Skeletal muscle cell (primary cell): ENCODE results near the gene PLEKHG5.

Experiments
- DNase-seq: peaks from one replicate; pipeline ENCODE4 v3.0.0-alpha.2; 2010; ENCODE audit warnings: low read depth
- H3K4me3 ChIP-seq: 2 replicates; pipeline ENCODE4 v1.5.1; 2011; ENCODE audit warnings: low read depth, mild to moderate bottlenecking, control low read depth, low read length, moderate library complexity

PLEKHG5 gene

DNA sequence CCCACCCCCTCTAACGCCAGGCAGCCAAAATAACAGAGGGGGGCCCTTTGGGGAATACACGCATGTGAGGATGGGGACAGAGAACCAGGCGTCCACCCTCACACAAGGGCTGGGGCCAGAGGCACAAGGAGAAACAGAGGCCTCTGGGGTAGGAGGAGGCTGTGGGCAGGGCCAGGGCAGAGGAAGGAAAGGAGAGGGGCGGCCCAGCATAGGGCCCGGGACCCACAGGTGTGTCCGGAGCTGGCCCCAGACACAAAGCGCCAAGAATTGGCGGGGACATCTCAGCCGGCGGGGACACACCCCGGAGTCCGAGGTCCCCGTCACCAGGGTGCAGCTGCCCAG is 6.7 kb downstream of the PLEKHG5 start:
- no peak for DNase-seq
- peak overlapping the region; percentile 67 for H3K4me3 ChIP-seq

DNA sequence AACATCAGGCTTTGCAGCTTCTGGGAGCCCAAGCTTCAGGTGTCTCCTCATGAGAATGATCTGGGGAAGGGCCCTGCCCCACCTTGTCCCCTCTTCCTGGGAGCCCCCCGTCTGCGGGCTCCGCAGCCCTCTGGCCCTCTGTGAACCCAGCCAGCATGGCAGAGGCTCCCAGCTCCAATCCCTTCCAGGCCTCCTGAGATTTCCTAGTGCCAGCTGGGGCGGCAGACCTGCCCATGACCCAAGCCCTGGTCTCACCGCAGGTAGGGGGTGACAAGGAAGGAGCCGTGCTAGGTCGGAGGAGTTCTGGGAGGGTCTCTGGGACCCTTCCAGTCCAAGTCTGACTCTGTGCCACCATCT is 7.7 kb downstream of the PLEKHG5 start:
- H3K4me3 ChIP-seq, result no peak overlapping the region
- no peak for DNase-seq

DNA sequence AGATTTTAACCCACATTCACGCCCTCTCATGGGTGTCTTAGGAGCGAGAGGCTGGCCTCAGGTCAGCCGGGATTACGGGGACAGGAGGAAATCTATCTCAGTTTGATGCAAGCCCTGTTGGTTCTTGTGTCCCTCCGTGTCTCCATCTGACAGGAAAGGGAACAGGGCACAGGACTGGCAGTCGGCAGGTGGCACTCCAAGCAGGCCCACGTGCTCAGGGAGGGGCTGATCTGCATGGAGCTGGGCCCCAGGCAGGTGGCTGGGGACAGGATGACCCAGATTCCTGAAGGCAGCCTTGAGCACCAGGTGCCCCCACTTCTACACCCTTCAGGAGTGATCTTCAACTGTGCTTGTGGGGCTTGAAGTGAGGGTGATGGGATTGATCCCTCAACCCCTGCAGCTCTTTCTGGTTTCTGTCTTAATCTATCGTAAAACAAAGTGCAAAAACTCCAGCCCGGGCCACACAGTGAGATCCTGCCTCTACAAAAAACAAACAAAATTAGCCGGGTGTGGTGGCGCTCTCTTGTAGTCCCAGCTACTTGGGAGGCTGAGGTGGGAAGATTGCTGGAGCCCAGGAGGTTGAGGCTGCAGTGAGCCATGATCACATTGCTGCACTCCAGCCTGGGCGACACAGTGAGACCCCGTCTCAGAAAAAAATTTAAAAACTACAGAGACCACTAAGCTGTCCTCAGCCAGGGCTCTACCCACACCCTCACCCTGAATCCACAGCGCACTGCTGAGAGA is 8.3 kb downstream of the PLEKHG5 start:
- no peak overlapping the region for H3K4me3 ChIP-seq
- no peak for DNase-seq

DNA sequence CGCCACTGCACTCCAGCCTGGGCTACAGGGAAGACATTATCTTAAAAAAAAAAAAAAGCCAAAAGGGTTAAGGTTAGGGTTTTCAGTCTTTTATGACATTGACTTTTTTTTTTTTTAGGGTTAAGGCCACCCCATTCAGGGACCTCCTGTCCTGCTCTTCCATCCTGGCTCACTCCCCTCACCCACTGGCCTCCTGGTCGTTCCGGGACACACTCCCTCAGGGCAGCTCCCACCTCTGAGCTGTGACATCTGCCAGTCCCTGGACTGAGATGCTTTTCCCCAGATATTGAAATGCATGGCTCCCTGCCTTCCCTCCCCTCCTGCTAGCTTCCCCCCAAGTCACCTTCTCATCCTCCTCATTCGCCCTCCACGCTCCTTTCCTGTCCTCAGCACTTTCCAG is 9.6 kb downstream of the PLEKHG5 start:
- DNase-seq, result no peak
- H3K4me3 ChIP-seq, result no peak overlapping the region

DNA sequence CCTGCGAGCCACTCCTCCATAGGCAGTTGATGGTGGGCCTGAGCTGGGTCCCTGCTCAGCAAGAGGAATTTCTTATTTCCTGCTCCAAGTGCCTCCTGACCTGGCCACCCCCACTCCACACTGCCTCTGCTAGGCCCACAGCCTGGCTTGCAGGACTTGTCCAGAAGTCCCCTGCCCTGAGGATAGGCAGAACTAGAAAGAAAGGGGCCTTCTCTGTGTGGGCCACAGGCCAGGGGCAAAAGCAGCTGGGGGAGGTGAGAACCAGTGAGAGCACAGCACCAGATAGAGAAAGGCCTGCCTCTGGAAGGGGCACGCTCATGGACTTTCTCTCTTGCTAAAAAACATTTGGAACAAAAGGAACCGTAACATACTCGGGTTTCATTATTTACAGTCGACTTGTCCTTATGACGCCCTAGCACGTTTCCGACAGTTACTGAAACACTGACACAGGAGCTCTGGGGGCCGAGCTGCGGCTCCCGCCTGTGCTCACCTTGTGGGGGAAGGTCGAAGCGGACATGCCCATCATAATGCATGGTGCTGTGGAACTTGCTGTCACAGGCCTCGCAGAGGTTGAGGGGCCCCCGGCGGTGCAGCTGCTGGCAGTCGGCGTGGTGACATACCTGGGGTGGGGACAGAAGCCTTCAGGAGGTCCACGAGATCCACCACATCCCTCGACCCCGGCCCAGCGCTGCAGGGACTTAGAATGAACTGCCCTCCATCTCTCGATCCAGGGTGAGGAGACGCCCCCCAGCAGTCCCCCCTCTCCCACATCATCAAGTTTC is 14.2 kb downstream of the PLEKHG5 start:
- no peak overlapping the region for H3K4me3 ChIP-seq
- DNase-seq, result no peak

DNA sequence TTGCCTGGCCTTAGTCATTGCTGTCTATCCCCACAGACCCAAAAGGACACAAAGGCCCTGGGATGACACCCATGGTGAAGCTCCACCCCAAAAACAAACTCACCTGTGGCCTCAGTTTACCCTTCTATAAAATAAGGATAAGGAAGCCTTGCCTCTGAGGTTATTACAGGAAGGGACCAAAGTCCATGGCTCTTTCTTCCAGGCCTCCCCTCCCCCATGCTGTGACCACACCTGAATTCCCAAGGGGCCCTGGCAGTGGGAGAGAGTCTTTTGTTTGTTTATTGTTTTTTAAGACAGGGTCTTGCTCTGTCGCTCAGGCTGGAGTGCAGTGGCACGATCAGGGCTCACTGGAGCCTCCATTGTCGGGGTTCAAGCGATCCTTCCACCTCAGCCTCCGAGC is 15.0 kb downstream of the PLEKHG5 start:
- no peak for DNase-seq
- H3K4me3 ChIP-seq, result no peak overlapping the region

DNA sequence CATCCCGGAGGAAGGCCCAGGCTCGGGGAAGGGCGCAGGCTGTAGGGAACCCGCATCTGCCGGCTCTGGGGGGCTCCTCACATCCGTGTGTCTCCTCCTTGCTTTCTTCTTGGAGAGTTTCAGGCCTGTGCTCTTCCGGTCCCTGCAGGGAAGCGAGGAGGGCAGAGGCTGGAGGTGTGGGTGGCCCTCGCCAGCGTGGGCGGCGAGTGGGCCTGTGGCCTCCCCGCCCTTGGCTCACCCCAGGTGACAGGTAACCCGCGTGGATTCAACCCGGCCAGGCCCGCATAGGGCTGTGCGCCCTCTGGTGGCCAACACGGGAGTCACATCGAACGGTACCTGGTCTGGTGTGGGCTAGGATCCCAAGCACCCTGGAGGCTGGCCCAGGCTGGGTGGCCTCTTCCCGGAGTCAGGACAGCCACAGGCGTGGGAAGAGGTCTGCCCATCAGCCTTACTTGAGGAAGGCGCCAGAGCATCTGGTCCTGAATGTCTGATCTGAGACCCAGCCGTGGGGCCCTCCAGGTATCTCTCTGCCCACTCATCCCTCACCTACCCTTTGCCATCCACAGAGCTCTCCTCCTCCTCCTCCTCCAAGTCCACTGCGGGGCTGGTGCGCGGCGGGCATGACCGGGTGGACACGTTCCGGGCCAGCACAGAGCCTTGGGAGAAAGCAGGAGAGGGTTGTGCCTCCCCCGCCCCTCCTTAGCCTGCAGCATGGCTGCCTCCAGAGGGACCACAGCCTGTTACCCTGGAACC is 15.9 kb downstream of the PLEKHG5 start:
- H3K4me3 ChIP-seq, result no peak overlapping the region
- no peak for DNase-seq

DNA sequence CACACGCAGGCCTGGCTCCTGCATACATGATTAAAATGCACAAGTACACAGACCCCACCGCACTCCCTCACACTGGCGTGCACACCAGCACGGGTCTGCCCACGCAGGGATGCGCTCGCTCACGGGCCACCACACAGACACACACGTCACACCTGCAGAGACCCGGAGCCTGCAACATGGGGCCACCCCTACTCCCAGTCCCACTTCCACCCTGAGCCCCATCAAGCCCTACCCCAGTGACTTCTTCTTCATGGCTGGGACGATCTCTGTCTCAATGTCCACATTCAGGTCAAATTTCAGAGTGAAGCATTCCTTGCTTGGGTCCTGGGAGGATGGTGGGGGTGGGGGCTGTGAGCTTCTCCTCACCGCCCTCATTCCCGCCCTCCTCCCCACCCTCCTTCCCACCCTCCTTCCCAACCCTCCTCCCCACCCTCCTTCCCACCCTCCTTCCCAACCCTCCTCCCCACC is 16.6 kb downstream of the PLEKHG5 start:
- H3K4me3 ChIP-seq, result no peak overlapping the region
- no peak for DNase-seq

DNA sequence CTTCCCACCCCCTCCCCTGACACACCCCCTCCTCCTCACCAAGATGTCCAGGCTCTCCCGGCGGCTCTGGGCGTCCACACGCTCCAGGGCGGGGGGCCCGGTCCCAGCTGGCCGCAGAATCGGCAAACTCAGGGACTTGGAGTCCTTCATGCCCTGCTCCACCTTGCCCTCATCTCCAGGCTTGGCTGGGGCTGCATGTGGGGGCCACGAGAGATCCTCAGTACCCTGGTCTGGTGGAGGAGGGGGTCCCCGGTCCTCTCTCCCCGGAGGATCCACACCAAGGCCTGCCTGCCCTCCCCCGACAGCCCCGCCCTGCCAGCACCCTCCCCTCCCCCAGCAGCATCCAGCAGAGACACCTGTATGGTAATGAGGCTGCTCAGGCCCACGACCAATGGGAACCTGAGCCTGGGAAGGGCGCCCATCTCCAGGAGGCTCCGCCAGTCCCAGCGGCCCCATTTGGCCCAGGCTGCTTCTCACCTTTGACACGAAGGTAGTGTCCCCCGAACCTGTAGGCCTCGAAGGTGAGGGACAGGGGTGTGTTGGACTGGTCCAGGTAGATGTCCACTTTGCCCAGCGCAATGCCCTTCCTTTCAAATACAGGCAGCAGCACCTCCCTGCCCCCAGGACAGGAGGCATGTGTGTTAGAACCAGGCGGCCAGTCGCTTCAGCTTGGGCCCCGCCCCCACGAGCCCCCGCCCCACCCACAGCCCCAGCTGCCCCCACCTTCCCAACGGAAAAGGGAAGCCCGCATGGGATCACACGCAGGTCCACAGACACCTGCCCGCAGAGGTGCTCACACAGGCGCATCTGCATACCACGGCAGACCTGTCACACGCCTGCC is 17.3 kb downstream of the PLEKHG5 start:
- no peak overlapping the region for H3K4me3 ChIP-seq
- no peak for DNase-seq

DNA sequence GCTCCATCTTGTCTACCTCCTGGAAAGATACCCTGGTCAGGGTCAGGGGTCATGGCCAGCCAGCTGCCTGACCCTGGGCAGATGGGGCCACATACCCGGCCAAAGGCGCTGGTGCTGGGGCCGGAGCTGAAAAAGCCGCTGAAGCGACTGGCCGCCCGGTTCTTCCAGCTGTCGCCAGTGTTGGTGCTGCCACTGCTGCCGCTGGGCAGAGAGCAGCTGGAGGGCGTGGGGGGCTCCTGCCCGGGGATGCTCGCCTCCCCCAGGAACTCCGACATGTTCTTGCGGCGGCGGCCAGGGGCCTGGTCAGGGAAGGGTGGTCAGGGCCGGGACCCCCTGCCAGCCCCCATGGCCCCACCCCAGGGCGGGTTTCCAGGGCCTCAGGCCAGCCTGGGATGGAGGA is 18.3 kb downstream of the PLEKHG5 start:
- DNase-seq, result no peak

DNA sequence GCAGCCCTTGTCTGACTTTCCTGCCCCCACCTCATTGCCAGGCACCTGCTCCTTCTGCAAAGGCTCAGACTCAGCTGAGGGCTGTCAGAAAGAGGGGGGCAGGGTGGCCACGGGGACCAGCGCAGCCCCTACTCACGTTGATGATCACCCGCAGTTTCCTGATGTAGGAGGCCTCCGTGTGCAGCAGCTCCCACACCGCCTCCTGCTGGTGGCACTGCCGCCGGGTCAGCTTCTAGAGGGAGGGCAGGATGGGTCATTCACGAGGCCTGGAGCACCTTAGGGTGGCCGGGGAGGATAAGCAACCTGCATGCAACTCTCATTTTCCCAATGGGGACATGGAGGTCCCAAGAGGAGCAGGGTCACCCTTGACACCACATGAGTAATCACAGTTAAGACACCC is 19.1 kb downstream of the PLEKHG5 start:
- no peak for DNase-seq
- H3K4me3 ChIP-seq, result no peak overlapping the region

More for the DNA sequence above, 18.3 kb downstream of the PLEKHG5 start:
- H3K4me3 ChIP-seq, result no peak overlapping the region

DNA sequence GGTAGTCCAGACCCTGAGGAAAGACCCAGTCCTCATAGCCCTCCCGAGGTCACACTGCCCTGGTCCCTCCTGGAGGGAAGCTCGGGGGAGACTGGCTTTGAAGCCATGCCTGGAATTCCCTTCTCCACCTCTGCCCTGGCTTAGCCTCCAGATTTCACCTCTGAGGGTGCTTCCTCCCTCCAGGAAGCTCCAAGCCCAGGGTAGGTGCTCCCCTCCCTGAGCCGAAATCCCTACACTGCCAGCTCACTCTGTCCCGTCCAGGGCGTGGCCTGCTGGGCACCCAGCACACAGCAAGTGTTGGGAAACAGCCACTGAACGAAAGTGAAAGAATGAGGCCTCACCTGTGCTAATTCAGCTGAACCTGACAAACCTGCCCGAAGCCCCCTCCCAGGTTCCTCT is 19.5 kb downstream of the PLEKHG5 start:
- no peak for DNase-seq
- no peak overlapping the region for H3K4me3 ChIP-seq

DNA sequence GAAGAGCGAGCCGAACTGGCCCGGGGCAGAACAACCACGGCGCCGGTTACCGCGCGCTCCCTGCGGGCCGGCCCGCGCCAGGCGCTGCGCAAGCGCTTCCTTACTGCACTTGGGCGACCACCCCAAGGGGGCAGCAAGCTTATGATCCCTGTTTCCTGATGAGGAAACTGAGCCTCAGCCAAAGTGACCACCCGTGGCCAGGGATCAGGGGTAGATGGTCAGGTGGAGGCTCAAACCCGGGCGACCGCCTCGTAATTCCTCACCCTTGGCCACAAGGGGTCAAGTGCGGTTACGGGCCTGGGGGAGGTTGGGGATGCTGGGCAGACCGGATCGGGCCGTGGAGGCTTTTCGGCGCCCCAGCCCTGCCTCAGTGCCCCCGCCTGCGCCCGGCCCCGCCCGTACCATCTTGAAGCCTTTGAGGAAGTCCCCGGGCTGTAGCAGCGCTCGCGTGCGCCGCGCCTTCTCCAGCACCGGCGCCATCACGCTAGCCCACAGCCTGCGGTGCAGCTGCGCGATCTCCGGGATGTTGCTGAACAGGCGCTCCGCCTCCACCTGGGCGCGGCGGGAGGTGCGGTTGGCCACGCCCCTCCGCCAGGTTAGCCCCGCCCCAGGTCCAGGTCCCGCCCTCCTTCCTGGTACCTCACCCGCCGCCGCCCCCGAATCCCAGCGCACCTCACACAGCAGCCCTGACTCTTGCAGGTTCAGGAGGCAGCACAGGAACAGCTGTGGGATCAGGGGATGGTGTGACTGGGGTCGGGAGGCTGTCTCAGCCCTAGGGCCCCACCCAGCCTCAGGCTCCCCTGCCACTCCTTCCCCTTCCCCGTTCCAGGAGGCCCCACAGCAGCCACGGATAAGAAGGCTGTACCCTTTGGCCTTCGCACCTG is 20.1 kb downstream of the PLEKHG5 start:
- H3K4me3 ChIP-seq, result no peak overlapping the region
- DNase-seq, result no peak

DNA sequence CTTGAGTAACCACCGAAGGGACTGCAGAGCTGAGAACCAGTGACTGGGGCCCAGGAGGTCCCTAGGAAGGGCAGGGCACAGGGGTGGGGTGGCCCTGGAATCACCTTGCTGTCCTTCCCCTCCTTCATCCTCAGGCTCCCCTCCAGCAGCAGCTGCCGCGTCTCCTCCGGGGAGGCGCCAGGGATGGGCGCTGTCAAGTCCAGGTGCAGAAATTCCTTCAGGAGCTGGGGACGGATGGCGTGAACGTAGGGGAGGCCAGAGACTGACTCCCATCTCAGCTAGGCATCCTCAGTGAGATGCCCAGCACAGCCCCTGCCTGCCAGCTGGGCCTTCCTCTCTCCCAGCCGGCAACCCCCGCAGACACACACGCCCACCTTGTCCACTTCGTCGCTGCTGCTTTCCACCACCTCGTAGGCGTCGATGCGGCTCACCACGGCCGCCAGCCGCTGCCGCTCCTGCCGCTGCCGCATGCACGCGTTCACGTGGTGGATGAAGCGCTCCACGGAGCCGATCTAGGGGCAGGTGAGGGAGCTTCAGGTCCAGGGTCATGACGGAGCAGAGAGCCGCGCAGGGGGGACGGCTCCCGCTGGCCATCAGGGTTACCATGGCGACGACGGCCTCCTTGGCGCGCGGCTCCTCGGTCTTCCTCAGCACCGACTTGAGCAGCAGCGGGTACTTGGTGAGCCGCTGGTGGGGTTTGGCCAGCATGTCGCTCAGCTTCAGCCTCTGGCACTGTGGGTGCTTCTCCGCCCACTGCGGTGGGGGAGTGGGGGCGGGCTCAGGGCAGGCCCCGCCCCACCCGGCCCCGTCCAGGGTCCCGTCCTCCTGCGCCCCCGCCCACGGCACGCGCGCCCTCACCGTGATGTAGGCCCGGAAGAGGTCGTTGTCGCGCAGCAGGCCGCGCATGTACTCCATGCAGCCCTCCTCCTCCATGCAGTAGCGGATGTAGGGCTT is 21.1 kb downstream of the PLEKHG5 start:
- H3K4me3 ChIP-seq, result no peak overlapping the region
- DNase-seq, result no peak

DNA sequence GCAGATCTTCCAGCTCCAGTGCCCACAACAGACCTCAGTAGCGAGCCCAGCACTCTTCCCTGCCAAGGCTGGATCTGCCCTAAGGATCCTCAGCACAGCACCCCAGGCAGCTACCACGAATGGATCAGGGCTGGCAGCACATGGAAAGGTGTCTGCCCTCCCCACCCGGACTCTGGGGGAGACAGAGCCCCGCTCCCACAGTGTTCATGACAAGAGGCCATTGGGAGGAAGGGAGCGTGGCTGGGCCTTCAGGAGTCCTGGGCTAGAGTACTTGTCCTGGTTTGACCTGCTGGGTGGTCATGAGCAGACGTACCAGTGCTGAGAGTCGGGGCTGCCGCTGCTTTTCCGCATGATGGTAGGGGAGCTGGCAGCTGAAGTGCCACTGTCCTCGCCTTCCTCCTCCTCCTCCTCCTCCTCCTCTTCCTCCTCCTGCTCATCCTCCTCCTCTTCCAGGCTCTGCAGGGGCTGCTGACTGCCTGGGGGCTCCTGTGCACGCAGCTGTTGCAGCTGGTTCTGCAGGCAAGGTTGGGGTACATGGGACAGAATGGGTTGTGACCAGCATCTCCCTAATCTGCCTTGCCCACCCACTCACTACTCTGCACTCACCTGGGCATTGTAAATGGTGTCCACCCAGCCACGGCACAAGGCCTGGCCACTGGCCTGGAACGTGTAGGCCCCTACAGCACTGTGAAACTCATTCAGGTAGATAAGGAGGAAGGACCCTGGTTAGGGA is 22.6 kb downstream of the PLEKHG5 start:
- DNase-seq, result no peak
- no peak overlapping the region for H3K4me3 ChIP-seq

DNA sequence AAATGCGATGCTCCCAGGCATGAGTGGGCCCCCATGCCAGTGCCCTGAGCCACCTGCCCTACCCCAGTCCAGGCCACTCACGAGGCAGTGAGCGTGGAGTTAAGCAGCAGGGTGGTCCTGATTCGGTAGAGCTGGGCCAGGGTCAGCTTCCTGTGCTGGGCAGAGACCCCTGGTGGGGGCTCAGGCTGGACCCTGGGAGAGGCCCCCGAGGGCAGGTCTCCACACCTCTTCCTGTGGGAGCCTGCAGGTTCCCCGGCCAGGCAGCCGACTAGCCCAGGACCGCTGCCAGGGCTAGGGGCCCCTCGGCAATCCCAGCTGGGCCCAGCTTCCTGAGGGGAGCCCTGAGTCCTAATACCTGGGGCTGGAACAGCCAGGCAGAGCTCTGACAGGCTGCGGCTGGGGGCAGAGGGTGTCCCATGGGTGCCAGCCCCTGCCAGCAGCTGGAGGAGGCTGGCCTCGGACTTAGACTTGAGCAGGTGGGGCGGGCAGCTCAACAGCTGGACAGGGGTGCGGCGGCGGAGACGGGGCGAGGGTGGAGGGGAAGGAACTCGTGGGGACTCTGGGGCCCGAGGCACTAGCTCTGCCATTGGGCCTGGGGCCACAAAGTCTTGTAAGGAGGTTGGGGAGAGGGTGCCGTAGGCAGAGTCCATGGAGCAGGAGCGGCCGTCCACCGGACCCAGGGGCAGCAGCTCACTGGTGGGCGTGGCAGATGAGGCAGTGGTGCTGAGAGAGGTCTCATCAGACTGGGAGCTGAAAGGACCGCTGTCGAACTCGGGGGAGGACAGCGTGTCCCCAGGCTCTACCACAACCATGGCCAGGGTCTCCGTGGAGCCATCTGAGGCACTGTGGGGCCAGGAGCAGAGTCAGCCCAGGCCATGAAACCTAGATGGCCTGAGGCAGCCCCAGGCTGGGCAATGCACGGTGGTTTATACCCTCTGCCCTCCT is 23.5 kb downstream of the PLEKHG5 start:
- DNase-seq, result no peak
- H3K4me3 ChIP-seq, result no peak overlapping the region
